NT2/D1 (cell line): ENCODE results near the gene MRGPRF.

Experiments
- SUZ12 ChIP-seq: IDR thresholded peaks from 2 replicates; pipeline ENCODE4 v1.6.1; 2011; ENCODE audit not compliant: insufficient read length, insufficient read depth; ENCODE audit errors: extremely low read depth
- YY1 ChIP-seq: IDR thresholded peaks from 2 replicates; pipeline ENCODE4 v1.6.1; 2011; ENCODE audit not compliant: insufficient read length, insufficient read depth
- ZNF274 ChIP-seq: IDR thresholded peaks from 2 replicates; pipeline ENCODE4 v1.6.1; 2011; ENCODE audit warnings: mild to moderate bottlenecking, low read depth, low read length

GRCh38 chr11:69053546-69054396 is 40.7 kb upstream of the MRGPRF start:
- TF ChIP-seq ZNF274 (no peak), YY1 (no peak), SUZ12 (no peak)
